ENCODE results near the gene COX19. TPM values are rescaled to one million over a fixed set of nuclear protein-coding genes. Genes with fewer than 3 reads are reported as not detected.

Gene COX19
- total RNA-seq, 1 experiment from 2014 or later: 12.3 TPM

- H4K5ac ChIP-seq (ENCODE audit: insufficient read length, low read depth, low read length): no peak overlapping the region
- no peak overlapping the region for H3K14ac ChIP-seq (ENCODE audit: insufficient read depth, low read length)
- no peak overlapping the region for H2BK120ac ChIP-seq (ENCODE audit: low read depth, low read length, poor library complexity, severe bottlenecking)
- no peaks in the 10 kb centered on the region for H3K79me2 ChIP-seq (ENCODE audit: insufficient read depth, low read length)
- no peak overlapping the region; a peak in 1 of 7 replicates for H3K27ac Mint-ChIP-seq
- H3K27ac ChIP-seq (ENCODE audit: insufficient read length, low read depth, low read length): no peak overlapping the region
- H2BK15ac ChIP-seq (ENCODE audit: low read depth, low read length): no peak overlapping the region
- H3K18ac ChIP-seq (ENCODE audit: insufficient read length, low read depth, low read length): no peak overlapping the region
- TF ChIP-seq CTCF (conservative IDR thresholded peaks at IDR 0.05): no peak
- H3K9me3 Mint-ChIP-seq: no peaks in the 10 kb centered on the region; a peak in 2 of 5 replicates
- H3K56ac ChIP-seq (ENCODE audit: insufficient read length, low read depth, low read length): no peak overlapping the region
- H3K4me1 ChIP-seq (ENCODE audit: insufficient read depth, low read length): no peaks in the 10 kb centered on the region
- H4K20me1 ChIP-seq (ENCODE audit: control insufficient read depth, insufficient read depth, insufficient read length): no peaks in the 10 kb centered on the region
- H2AK5ac ChIP-seq (ENCODE audit: insufficient read length, low read length): no peak overlapping the region
- peaks cover 4 to 17% (median 7%) of the 10 kb centered on the region in 3 experiments; a peak in 6 of 7 replicates for H3K36me3 Mint-ChIP-seq (ENCODE audit: insufficient read depth in 1 of 3, low read depth in 3 of 3)
- H2AFZ ChIP-seq (ENCODE audit: low read length): no peak overlapping the region
- H3K9ac ChIP-seq (ENCODE audit: extremely low read depth, insufficient read length, low read length): no peak overlapping the region
- H3K23me2 ChIP-seq (ENCODE audit: insufficient read length, low read depth, low read length, poor library complexity, severe bottlenecking): no peaks in the 10 kb centered on the region
- H4K8ac ChIP-seq (replicated peaks; ENCODE audit: insufficient read length, low read depth, low read length): no peak overlapping the region
- DNase-seq: no peak
- no peaks in the 10 kb centered on the region for H3K79me1 ChIP-seq (ENCODE audit: insufficient read depth, low read depth, low read length, poor library complexity, severe bottlenecking)
- H3K27me3 Mint-ChIP-seq (ENCODE audit: low read depth): no peaks in the 10 kb centered on the region
- H2BK12ac ChIP-seq (ENCODE audit: insufficient read length, low read depth, low read length): no peak overlapping the region
- no peak overlapping the region for H3K4me2 ChIP-seq (ENCODE audit: insufficient read depth, insufficient read length, low read length)
- no peaks in the 10 kb centered on the region for H3K4me1 Mint-ChIP-seq
- no peaks in the 10 kb centered on the region for H3K9me3 ChIP-seq (ENCODE audit: control insufficient read depth, low read depth, low read length)
- no peak overlapping the region for H3K23ac ChIP-seq (ENCODE audit: insufficient read length, low read depth, low read length)
- H4K91ac ChIP-seq (ENCODE audit: insufficient read length, low read depth, low read length): no peak overlapping the region
- no peak overlapping the region for H2BK20ac ChIP-seq (ENCODE audit: low read depth, low read length, poor library complexity, severe bottlenecking)
- H3T11ph ChIP-seq (ENCODE audit: low read length): no peak overlapping the region
- H2BK5ac ChIP-seq (ENCODE audit: insufficient read length, low read length): no peak overlapping the region
- WGBS (ENCODE audit: extremely low coverage, insufficient read length, low lambda C conversion rate): no CpG with 5 or more reads among the region's 13 CpGs
- H3K4me3 Mint-ChIP-seq: no peak overlapping the region
- no peak overlapping the region for H3K4ac ChIP-seq (ENCODE audit: low read depth, low read length)
- H3K27me3 ChIP-seq (ENCODE audit: insufficient read depth, low read length): no peaks in the 10 kb centered on the region
Observed at GRCh38 chr7:1010226-1010625, 34.9 kb upstream of the COX19 start.

Data from H9 (cell line).